Peyer's patch (tissue), 4 donors: ENCODE results near the gene CAMK2D. TPM values are rescaled to one million over a fixed set of nuclear protein-coding genes. Genes with fewer than 3 reads are reported as not detected.

Experiments used
- DNase-seq, 3 donors: peaks; one replicate each; pipeline ENCODE4 v3.0.0-alpha.2; 2017 to 2019
- H3K27ac ChIP-seq, 4 donors: fragments of 200-600 bp; sonication (generic); one replicate each; pipeline ENCODE4 v1.5.1; 2016 to 2019
- H3K27me3 ChIP-seq, 2 donors: fragments of 200-600 bp; sonication (generic); one replicate each; pipeline ENCODE4 v1.5.1; 2019
- H3K36me3 ChIP-seq, 3 donors: fragments of 200-600 bp; sonication (generic); one replicate each; pipeline ENCODE4 v1.5.1; 2016 to 2019
- H3K4me1 ChIP-seq, 4 donors: fragments of 200-600 bp; sonication (generic); one replicate each; pipeline ENCODE4 v1.5.1; 2016 to 2019
- H3K4me3 ChIP-seq, 4 donors: fragments of 200-600 bp; sonication (generic); 1 replicate in 3 of 4; 2 replicates in 1 of 4; pipeline ENCODE4 v1.5.1; 2016 to 2019; ENCODE audit warnings: mild to moderate bottlenecking in 1 of 4
- H3K9me3 ChIP-seq, 4 donors: fragments of 200-600 bp; sonication (generic); one replicate each; pipeline ENCODE4 v1.5.1; 2016 to 2019; ENCODE audit warnings: mild to moderate bottlenecking in 1 of 4
- POLR2A ChIP-seq, 2 donors: fragments of 450-650 bp; IDR thresholded peaks; one replicate each; pipeline ENCODE4 v1.5.1; 2017; ENCODE audit warnings: antibody characterized with exemption in 2 of 2, mild to moderate bottlenecking in 2 of 2, moderate library complexity in 2 of 2
- total RNA-seq, 4 donors: library from RNA; depleted of rRNA; stranded (reverse); fragments of >200 nt; gene quantifications; one replicate each; pipeline ENCODE4 v1.1.0, GENCODE V29; 2016
- TF ChIP-seq, protein P1 (sequence below), 6 experiments: fragments of 450-650 bp in 4 of 6; fragments of 200-600 bp in 2 of 6; sonication (generic) in 1 of 6; IDR thresholded peaks; one replicate each; pipeline ENCODE4 v1.5.1; 2017 to 2019; ENCODE audit warnings: antibody characterized with exemption in 6 of 6, mild to moderate bottlenecking in 3 of 6, moderate library complexity in 1 of 6

Gene CAMK2D
- total RNA-seq, 4 donors from 2014 or later: 38.8 to 125 (median 63.5) TPM

DNA sequence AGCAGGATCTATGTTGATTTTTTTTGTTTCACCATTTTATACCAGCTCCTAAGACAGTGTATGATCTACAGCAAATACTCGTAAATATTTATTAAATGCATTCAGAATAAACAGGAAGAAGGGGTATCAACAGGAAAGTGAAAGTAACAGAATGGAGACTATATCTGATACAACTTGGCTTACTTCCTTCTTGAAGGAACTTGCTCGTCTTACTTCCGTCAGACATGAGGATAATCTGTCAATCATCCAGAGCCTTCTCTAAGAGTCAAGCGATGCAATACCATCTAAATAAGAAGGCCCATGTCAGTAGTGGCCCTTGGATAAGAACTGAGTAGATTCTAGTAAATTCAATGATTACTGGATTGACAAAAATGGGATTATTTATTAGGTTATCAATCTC, 84.2 kb downstream of the CAMK2D start:
- H3K4me3 ChIP-seq: no peak overlapping the region
- DNase-seq: no peak
- no peaks in the 10 kb centered on the region for H3K27me3 ChIP-seq
- no peaks in the 10 kb centered on the region for H3K9me3 ChIP-seq
- H3K36me3 ChIP-seq: no peaks in the 10 kb centered on the region
- H3K4me1 ChIP-seq: peaks cover 0 to 13% (median 3%) of the 10 kb centered on the region in 4 donors
- TF ChIP-seq POLR2A (IDR thresholded peaks at IDR 0.05): no peak
- TF ChIP-seq, protein P1, sequence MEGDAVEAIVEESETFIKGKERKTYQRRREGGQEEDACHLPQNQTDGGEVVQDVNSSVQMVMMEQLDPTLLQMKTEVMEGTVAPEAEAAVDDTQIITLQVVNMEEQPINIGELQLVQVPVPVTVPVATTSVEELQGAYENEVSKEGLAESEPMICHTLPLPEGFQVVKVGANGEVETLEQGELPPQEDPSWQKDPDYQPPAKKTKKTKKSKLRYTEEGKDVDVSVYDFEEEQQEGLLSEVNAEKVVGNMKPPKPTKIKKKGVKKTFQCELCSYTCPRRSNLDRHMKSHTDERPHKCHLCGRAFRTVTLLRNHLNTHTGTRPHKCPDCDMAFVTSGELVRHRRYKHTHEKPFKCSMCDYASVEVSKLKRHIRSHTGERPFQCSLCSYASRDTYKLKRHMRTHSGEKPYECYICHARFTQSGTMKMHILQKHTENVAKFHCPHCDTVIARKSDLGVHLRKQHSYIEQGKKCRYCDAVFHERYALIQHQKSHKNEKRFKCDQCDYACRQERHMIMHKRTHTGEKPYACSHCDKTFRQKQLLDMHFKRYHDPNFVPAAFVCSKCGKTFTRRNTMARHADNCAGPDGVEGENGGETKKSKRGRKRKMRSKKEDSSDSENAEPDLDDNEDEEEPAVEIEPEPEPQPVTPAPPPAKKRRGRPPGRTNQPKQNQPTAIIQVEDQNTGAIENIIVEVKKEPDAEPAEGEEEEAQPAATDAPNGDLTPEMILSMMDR (IDR thresholded peaks at IDR 0.05): no peak
- no peak overlapping the region for H3K27ac ChIP-seq

DNA sequence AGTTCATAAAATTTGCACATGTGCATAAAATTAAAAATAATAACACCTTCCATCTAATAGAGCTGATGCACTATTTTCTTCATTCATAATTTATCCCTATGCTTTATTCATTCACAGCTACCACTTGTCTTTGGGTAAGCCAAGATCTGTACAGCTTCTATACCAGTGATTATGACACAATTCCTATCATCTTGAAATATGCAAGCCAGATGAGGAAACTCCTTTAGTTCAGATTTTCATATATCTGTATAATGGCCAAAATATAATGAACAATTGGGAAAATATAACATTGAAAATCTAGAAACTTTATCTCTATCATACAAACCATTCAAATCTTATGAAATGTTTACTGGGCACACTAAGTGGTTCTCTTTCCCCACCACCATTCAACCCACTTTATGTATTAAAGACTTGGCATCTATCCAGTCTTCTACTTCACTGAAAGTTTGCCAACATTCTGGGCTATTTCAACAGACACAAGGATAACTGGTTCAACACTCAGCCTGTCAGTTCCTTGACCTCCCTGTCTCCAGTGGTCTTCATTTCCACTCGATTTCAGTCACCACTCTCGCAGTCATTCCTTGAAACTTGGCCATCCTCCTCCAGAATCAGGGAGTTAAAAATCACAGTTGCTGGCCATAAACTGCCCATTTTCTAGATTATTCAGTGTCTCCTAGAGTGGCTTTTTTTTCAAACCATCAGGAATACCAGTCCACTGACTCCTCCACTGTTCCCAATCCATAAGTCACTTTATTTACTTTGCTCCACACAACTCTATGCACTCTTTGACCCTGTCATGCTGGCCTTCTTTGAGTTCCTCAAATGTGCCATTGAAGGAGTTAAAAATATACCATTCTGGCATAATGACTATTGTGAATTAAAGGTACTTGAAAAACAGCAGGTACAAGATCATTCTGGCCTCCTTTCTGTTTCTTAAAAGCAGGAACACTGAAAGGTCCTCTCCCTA, 85.5 kb downstream of the CAMK2D start:
- DNase-seq: no peak
- no peak overlapping the region for H3K4me3 ChIP-seq
- H3K27ac ChIP-seq: no peak overlapping the region
- no peaks in the 10 kb centered on the region for H3K9me3 ChIP-seq
- H3K4me1 ChIP-seq: peaks cover 0 to 13% (median 0%) of the 10 kb centered on the region in 4 donors
- TF ChIP-seq, protein P1 (IDR thresholded peaks at IDR 0.05): no peak
- no peak for TF ChIP-seq POLR2A (IDR thresholded peaks at IDR 0.05)
- no peaks in the 10 kb centered on the region for H3K27me3 ChIP-seq
- no peaks in the 10 kb centered on the region for H3K36me3 ChIP-seq

DNA sequence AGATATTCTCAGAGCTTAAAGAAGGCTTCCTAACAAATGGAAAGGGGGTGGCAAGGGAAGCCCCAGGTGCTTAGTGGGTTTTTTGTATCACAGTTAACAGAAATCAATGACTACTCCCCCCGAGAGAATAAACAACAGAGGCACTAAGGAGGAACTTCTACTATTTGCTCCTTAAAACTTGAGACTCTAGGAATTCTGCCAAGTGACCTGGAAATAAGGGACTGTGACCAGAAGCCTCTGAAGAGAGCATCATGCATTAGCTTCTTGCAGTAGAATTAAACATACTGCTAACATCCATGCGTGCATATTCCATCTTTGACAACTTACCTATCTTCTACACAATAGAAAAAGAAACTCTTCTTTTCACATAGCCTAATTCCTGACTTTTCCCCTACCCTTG, 86.8 kb downstream of the CAMK2D start:
- Histone ChIP-seq H3K27me3 (no peaks in the 10 kb centered on the region), H3K36me3 (no peaks in the 10 kb centered on the region), H3K9me3 (no peaks in the 10 kb centered on the region), H3K4me1 (peaks cover 0 to 13% (median 0%) of the 10 kb centered on the region in 4 donors), H3K4me3 (no peak overlapping the region), H3K27ac (no peak overlapping the region)
- TF ChIP-seq, protein P1 (IDR thresholded peaks at IDR 0.05): no peak
- no peak for TF ChIP-seq POLR2A (IDR thresholded peaks at IDR 0.05)
- DNase-seq: no peak

DNA sequence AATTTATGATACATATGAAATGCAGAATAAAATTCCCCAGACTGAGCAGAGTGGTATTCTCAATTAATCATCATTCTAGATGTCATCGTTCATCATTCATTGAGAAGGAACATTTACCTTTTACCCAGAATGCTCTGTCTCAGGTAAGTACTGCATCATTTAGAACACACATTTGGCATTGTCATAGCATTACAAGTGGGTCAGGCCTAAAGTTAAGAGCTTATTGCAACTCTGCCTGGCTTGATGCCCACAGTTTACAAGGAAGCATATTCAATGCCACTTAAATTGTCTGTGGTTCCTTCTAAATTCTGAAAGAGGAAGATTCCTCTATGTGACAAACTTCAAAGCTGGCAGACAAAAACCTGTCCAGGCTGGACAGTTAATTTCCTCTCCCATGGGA, 87.3 kb downstream of the CAMK2D start:
- peaks cover 0 to 13% (median 0%) of the 10 kb centered on the region in 4 donors for H3K4me1 ChIP-seq
- no peak overlapping the region for H3K27ac ChIP-seq
- no peak for DNase-seq
- H3K36me3 ChIP-seq: no peaks in the 10 kb centered on the region
- no peak overlapping the region for H3K4me3 ChIP-seq
- no peaks in the 10 kb centered on the region for H3K9me3 ChIP-seq
- TF ChIP-seq, protein P1 (IDR thresholded peaks at IDR 0.05): no peak
- TF ChIP-seq POLR2A (IDR thresholded peaks at IDR 0.05): no peak
- H3K27me3 ChIP-seq: no peaks in the 10 kb centered on the region

DNA sequence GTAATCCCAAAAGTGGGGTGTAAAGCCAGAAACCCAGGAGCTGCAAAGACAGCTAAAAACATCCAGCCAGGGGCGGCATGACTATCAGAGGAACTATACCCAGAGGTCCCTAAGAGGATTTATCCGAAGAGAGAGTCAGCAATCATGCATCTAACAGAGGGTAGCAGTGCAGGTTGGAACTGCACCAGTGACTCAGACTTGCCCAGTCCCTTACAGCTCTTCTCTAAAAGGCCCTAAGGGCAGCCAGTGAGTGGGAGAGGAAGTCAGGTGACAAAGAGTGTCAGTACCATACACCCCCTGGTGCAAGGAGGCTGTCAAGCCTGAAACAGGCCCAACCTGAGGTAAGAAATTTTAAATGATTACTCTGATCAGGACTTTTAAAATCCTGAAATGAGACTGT, 88.1 kb downstream of the CAMK2D start:
- TF ChIP-seq, protein P1 (IDR thresholded peaks at IDR 0.05): no peak
- no peak for TF ChIP-seq POLR2A (IDR thresholded peaks at IDR 0.05)
- no peak overlapping the region for H3K27ac ChIP-seq
- no peak overlapping the region for H3K4me3 ChIP-seq
- H3K9me3 ChIP-seq: no peaks in the 10 kb centered on the region
- DNase-seq: no peak
- no peaks in the 10 kb centered on the region for H3K27me3 ChIP-seq
- H3K36me3 ChIP-seq: no peaks in the 10 kb centered on the region
- H3K4me1 ChIP-seq: peaks cover 0 to 13% (median 0%) of the 10 kb centered on the region in 4 donors
